Measurements from ENCODE around the gene KLKB1.

The KLKB1 gene

DNA sequence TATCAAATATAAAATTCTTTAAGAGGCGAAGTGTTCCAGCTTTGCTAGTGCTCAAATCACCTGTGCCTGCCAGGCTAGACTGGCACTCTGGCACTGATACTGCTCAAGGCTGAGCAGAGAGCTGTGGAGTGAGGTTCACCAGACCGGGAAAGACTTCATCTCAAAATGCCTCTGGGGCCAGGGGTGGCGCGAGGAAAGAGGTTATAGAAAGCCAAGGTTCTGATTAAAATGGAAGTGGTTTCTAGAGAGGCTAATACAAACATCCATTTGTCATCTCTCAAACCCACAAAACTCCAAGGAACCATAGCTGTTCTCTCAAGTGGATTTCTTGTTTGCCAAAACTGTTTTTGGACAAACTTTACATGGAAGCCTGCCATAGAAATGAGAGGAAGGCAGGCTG, 80.2 kb downstream of the KLKB1 start:
- H3K4me3 ChIP-seq (ENCODE audit: low read depth in 1 of 2, low read length in 1 of 2): no peak overlapping the region
- TF ChIP-seq, protein P1, sequence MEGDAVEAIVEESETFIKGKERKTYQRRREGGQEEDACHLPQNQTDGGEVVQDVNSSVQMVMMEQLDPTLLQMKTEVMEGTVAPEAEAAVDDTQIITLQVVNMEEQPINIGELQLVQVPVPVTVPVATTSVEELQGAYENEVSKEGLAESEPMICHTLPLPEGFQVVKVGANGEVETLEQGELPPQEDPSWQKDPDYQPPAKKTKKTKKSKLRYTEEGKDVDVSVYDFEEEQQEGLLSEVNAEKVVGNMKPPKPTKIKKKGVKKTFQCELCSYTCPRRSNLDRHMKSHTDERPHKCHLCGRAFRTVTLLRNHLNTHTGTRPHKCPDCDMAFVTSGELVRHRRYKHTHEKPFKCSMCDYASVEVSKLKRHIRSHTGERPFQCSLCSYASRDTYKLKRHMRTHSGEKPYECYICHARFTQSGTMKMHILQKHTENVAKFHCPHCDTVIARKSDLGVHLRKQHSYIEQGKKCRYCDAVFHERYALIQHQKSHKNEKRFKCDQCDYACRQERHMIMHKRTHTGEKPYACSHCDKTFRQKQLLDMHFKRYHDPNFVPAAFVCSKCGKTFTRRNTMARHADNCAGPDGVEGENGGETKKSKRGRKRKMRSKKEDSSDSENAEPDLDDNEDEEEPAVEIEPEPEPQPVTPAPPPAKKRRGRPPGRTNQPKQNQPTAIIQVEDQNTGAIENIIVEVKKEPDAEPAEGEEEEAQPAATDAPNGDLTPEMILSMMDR (IDR thresholded peaks at IDR 0.05): no peak
- H3K9me3 ChIP-seq: no peaks in the 10 kb centered on the region
- no peaks in the 10 kb centered on the region for H3K36me3 ChIP-seq
- H3K27ac ChIP-seq: no peak overlapping the region
- no peaks in the 10 kb centered on the region for H3K4me1 ChIP-seq (ENCODE audit: control insufficient read depth in 1 of 2, insufficient read depth in 1 of 2, low read depth in 1 of 2, low read length in 1 of 2)
- no peaks in the 10 kb centered on the region for H3K27me3 ChIP-seq

DNA sequence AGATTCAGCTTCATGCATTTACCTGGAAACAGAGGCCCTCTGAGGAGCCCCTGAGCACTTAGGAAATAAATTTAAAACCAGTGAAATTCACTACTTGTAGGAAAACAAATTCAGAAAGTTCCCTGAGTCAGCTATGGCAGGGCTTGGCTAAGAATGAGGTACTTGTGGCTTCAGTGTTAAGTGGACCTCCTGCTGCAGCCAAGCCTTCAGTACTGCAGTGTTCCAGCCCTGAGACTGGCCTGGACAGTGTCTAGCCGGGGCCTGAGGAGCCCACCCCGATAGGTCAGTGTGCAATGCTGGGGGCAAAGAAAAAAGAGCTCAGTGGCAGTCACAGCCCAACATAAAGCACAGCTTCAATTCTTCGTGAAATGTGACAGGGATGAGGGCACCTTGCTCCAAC, 80.6 kb downstream of the KLKB1 start:
- no peaks in the 10 kb centered on the region for H3K9me3 ChIP-seq
- no peak overlapping the region for H3K4me3 ChIP-seq (ENCODE audit: low read depth in 1 of 2, low read length in 1 of 2)
- no peak overlapping the region for H3K27ac ChIP-seq
- no peaks in the 10 kb centered on the region for H3K27me3 ChIP-seq
- no peaks in the 10 kb centered on the region for H3K4me1 ChIP-seq (ENCODE audit: control insufficient read depth in 1 of 2, insufficient read depth in 1 of 2, low read depth in 1 of 2, low read length in 1 of 2)
- H3K36me3 ChIP-seq: no peaks in the 10 kb centered on the region
- TF ChIP-seq, protein P1 (IDR thresholded peaks at IDR 0.05): no peak

Measured in neutrophil (primary cell).